HuH-7 (cell line): ENCODE results near the gene PLCL2.

Experiments used
- DNase-seq: peaks from one replicate; pipeline ENCODE4 v3.0.0; 2011; ENCODE audit warnings: low spot score

Gene PLCL2

GRCh38 chr3:17044855-17045254 lies 160.1 kb downstream of the PLCL2 start:
- DNase-seq = no peak

- no peak for DNase-seq
These were observed 160.9 kb downstream of the PLCL2 start for GRCh38 chr3:17045705-17046104.

- DNase-seq = no peak
These were observed 161.9 kb downstream of the PLCL2 start for GRCh38 chr3:17046623-17047022.

- no peak for DNase-seq
These were observed 162.4 kb downstream of the PLCL2 start for GRCh38 chr3:17047162-17047561.

GRCh38 chr3:17047894-17048293 lies 163.1 kb downstream of the PLCL2 start:
- DNase-seq = no peak

- DNase-seq = no peak
These were observed 165.3 kb downstream of the PLCL2 start for GRCh38 chr3:17050071-17050470.

- DNase-seq = no peak
These were observed 165.8 kb downstream of the PLCL2 start for GRCh38 chr3:17050506-17050905.

GRCh38 chr3:17052363-17052762 lies 167.6 kb downstream of the PLCL2 start:
- DNase-seq = no peak

- DNase-seq = no peak
These were observed 169.7 kb downstream of the PLCL2 start for GRCh38 chr3:17054301-17054981.

GRCh38 chr3:17054982-17055343 lies 170.2 kb downstream of the PLCL2 start:
- no peak for DNase-seq

GRCh38 chr3:17055374-17056276 lies 170.9 kb downstream of the PLCL2 start:
- no peak for DNase-seq

GRCh38 chr3:17057321-17057720 lies 172.6 kb downstream of the PLCL2 start:
- no peak for DNase-seq

GRCh38 chr3:17059989-17060550 lies 175.3 kb downstream of the PLCL2 start:
- DNase-seq = no peak

- no peak for DNase-seq
These were observed 176.2 kb downstream of the PLCL2 start for GRCh38 chr3:17061005-17061404.

- no peak for DNase-seq
These were observed 178.0 kb downstream of the PLCL2 start for GRCh38 chr3:17062736-17063135.

- DNase-seq = no peak
These were observed 178.8 kb downstream of the PLCL2 start for GRCh38 chr3:17063596-17063995.

- DNase-seq = no peak
These were observed 180.6 kb downstream of the PLCL2 start for GRCh38 chr3:17065315-17065714.

GRCh38 chr3:17065881-17066280 lies 181.1 kb downstream of the PLCL2 start:
- no peak for DNase-seq

GRCh38 chr3:17069754-17070153 lies 185.0 kb downstream of the PLCL2 start:
- no peak for DNase-seq

- peak; percentile 26 for DNase-seq
These were observed 185.6 kb downstream of the PLCL2 start for GRCh38 chr3:17070161-17070959.

- DNase-seq = no peak
These were observed 189.8 kb downstream of the PLCL2 start for GRCh38 chr3:17074559-17074958.

- DNase-seq = no peak
These were observed 190.6 kb downstream of the PLCL2 start for GRCh38 chr3:17075358-17075757.
